IPS-NIHi7 (cell line): ENCODE data around the gene NKIRAS2.
A peak's percentile ranks its signal among the peaks of the same experiment; 100 is the strongest.

Experiments
- DNase-seq: peaks from one replicate; pipeline ENCODE4 v3.0.0; 2012; ENCODE audit warnings: mixed read lengths; ENCODE audit errors: extremely low spot score

The NKIRAS2 gene

DNA sequence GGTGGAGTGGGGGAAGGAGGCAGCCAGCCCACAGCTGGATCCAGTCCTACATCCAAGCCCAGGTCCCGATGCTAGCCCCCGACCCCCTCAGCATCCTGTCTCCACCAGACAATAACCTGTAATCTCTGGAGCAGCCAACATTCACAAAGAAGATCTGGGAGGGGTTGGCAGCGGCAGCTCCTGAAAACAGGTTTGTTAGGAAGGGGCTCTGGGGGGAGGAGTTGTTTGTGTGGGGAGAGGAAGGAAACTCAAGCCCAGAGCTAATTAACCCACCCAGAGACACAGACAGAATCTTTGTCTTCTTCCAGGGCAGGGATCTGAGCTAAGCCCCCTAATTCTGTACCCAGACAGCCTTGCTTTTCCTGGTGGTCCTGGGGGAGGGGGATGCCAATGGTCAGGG lies 35.1 kb downstream of the NKIRAS2 start:
- no peak for DNase-seq

DNA sequence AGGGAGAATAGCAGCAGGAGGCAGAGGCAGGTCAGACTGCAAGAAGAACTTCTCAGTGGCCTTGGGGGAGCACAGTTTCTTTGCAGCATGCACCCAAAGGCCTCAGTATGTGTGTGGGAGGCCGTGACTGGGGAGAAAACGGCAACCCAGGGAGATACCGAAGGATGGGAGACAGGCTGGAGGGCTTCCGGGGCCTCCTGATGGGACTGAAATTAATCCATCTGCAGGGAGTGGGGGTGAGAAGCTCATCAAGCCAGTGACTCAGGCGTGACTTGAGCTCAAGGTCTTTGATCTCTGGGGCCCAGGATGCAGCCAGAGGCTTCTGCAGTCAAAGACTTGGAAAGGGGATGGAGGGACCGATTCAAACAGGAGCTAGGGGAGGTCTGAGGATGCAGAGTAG lies 35.6 kb downstream of the NKIRAS2 start:
- DNase-seq = no peak

DNA sequence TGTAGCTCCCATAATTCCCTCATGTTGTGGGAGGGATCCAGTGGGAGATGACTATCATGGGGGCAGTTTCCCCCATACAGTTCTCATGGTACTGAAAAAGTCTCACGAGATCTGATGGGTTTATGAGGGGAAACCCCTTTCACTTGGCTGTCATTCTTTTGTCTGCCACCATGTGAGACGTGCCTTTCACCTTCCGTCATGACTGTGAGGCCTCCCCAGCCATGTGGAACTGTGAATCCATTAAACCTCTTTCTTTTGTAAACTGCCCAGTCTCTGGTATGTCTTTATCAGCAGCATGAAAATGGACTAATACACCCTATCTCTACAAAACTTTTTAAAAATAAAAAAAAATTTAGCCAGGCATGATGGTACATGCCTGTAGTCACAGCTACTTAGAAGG lies 36.7 kb downstream of the NKIRAS2 start:
- DNase-seq = no peak

DNA sequence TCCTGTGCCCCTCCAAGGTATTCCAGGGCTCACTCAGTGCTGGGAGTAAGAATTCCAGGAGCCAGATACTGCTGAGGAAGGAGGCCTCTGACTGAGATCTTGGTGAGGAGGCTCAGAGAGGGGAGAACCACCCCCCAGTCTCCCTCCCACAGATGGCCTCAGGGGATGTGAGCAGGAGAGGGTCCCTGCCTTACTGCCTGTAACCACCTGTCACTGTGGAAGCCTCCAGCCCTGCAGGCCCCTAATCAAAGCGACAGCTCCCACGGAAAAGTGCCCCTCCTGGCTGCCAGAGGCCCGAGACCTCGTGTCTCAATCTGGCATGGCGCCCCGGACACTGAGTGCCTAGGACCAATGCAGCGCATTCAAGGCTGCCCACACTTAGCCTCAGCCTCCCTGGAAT lies 38.2 kb downstream of the NKIRAS2 start:
- no peak for DNase-seq

DNA sequence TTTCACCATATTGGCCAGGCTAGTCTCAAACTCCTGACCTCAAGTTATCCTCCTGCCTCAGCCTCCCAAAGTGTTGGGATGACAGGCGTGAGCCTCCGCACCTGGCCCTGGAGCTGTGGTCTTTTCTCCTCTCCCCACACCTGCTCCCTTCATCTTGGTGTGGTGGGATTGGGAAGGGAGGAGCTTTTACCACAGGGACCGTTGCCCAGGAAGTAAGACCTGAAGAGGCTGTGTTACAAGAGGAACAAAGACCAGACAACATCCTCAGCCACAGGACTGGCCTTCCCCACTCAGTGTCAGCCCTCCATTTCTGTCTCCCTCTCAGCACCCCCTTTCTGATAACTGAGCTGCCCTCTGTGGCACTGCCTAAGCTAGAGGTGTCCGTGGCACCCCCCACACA lies 39.9 kb downstream of the NKIRAS2 start:
- DNase-seq = no peak

DNA sequence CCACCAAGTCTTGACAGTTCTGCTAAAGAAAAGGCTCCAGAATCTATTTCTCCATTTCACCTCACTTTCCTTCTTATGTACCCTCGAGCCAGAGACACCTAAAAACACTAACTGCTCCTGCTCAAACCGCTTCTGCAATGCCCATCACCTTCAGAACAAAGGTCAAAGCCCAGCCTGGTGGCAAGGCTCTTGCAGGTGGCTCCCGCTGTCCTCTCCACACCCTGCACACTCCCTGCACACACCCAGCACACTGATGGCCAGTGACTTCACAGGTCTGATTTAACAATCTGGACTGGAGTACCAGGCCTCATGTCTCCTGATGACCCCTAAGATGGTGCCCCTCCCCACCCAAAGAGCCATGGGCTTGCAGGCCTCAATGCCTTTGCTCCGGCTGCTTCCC lies 40.3 kb downstream of the NKIRAS2 start:
- DNase-seq = no peak

DNA sequence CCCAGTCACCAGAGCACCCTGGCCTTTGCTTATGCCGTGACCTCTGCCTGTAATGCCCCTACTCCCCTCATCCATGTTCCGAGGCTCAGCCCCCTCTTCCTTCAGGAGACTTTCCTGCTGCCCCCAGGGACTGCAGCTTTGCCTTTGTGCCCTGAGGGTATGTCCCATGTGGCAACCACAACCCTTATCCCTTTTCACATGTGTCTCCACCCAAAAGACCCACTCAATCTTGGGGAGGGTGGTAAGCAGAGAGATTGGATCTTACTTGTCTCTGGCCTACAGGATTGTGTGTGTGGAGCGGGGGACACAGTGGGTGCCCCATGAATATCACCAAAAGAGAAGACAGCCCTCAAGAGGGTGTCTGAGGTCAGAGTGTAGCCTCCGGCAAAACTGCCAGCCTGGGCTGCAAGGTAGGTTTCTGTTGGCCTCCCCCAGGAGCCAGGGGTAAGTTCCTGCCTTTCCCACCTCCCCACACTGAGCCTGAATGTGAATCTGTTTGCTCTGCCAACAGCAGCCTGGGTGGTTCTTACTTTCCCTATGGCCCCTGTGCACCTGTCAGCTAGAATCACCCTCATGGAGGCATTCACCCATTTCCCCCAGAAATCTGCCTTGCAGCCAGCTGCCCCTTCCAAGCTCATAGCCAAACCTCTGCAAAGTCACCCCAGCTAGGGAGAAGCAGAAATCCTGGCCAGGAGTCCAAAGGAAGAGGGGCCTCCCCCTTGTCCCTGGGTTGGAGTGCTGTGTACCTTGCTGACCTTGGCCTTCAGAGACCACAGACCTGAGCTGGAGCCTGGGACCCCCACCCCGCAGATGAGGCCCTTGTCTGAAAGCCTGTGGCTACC lies 42.0 kb downstream of the NKIRAS2 start:
- no peak for DNase-seq

DNA sequence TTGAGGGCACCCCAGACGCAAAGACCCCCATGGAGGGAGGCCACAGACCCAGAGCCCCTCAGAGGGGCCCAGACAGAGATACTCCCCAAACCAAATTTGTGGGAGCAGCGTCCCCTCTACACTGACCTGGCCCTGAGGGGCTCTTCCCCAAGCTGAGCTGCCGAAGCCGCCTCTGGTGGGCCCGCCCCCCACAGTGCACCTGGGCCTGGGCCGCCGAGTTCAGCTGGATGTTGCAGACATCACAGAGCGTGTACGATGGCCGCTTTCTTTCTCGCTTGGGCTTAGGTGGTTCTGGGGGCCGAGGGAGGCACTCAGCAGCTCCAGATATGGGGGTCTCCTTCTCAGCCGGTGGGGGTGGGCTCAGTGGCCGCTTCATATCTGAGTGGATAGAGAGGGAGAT lies 42.8 kb downstream of the NKIRAS2 start:
- no peak for DNase-seq

DNA sequence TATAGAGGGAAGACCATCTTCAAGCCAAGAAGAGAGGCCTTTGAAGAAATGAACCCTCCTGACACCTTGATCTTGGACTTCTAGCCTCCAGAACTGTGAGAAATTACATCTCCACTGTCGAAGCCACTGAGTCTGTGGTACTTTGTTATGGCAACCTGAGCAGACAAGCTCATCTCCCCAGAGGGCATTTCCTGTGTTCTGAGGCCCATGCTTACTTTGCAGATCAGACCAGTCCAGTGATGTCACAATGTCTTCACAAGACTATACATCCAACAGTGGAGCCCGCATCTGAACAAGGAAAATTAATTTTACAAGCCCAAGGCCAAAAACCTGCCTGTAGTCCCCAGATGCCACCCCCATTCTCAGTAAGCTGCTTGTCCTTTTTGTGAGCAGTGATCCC lies 45.3 kb downstream of the NKIRAS2 start:
- DNase-seq = no peak

DNA sequence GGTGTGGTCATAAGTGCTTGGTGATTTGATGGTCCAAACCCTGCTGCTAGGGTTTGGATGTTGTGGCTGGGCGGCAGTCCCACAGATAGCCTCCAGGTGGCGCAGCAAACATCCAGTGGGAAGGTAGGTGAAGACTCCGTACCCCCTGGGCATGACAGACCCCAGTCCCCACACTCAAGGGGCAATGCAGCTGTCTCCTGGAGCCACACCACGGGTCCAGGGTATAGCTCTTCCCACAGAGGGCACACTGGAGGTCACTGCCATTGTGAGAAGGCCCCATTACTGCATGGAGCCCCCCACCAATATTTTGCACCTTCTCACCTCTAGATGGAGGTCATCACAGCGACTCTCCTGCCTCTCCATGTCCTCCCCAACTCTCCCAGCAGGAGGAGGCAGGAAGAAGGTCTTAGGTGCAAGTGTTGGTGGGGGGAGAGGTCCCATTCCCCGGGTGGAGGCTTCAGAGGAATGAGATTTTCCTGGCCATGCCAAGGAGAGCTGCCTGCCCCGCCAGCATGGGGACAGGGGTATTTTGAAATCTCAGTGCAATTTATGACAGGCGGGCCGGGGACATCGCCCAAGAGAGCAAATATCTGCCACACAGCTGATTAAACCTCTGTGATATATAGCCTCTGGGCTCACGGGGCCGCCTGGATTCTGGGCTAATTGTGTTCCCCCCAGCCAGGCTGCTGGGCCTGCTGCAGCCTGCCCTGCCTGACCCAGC lies 47.6 kb downstream of the NKIRAS2 start:
- DNase-seq = peak; percentile 84

DNA sequence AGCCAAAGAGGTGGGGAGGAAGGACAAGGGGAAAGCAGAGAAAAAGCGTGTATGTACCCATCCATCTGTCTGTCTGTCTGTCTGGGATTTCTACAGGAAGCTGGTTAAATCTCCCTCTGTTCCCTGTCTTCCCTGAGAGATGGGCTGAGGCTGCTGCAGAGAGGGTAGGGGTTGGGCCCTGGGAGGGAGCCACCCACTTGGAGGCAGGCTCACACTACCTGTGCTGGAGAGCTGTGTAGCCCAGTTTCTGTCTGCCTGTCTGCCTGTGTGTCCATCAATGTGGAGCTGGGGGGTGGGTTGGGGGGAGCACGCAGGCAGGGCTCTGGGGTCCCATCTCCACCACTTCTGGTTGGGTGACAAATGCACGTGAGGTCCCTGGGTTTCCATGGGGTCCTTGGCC lies 49.1 kb downstream of the NKIRAS2 start:
- no peak for DNase-seq

DNA sequence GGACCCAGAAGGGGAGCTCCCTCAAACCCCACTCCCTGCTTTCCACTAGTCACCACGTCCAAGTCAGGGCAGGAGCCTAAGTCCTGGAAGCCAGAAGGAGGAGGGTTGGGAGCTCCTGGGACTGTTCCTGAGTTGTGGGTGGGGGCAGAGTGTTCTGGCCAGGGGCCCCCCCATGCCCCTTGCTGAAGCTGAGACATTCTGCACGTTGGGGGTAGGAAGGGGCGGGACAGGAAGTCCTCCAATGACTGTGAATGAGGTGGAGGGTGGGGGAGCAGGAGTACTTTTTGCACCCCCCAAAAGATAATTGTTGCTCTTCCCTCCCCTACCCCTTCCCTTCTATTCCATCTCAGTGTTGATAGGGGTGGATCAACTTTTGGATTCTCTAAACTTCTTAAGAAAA lies 51.9 kb downstream of the NKIRAS2 start:
- no peak for DNase-seq

DNA sequence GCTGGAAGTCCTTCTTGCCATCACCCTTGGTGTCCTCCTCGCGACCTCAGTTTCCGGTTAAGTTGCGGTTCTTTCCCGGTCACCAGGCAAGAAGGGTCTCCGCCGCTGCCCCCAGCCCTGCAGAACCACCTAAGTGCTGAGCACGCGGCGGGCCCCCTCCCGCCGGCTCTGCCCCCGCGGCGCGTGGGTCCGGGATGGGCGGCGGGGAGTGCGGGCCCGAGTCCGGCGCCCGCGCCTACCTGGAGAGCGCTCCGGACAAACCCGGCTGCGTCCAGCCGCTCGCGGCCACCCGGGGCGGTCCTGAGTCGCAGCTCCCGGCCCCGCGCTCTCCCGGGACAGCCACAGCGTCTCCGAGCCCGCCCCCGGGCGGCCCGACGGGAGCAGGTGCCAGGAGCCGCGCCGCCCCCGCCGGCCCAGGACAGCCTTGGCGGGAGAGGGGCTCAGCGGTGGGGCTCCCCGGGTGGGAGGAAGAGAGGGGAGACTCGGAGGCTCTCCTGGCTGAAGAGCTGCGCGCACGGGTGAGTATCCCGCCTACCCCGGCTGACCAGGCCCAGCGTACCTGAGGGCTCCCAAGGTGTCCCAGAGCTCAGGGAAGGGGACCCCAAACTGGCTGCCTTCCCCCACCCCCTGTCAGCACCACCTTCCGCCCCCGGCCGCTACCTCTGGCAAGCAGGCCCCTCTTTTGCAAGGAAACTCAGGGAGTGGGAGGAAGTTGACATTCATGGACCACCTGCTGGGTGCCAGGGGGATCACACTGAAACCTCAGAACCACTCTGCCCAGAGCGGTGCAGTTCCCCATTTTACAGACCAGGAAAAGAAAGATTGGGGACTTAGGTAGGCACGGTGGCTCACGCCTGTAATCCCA lies 52.7 kb downstream of the NKIRAS2 start:
- peak; percentile 52 for DNase-seq
